Testis (tissue), 2 donors: ENCODE results near the gene YJEFN3.

Experiments
- CTCF ChIP-seq, 3 experiments: fragments of 450-650 bp in 2 of 3; fragments of 200-600 bp in 1 of 3; sonication (generic) in 1 of 3; IDR thresholded peaks; one replicate each; pipeline ENCODE4 v1.5.1; 2016 to 2019; ENCODE audit warnings: antibody characterized with exemption in 3 of 3, mild to moderate bottlenecking in 2 of 3, moderate library complexity in 1 of 3
- POLR2A ChIP-seq: fragments of 450-650 bp; IDR thresholded peaks from one replicate; pipeline ENCODE4 v1.6.1; 2017; ENCODE audit warnings: antibody characterized with exemption, mild to moderate bottlenecking, moderate library complexity

- TF ChIP-seq POLR2A (no peak), CTCF (IDR thresholded peaks at IDR 0.05) (no peak)
Measured at GRCh38 chr19:19487950-19488874, 40.5 kb upstream of the YJEFN3 start.
